ENCODE results near the gene PLCB3.

- TF ChIP-seq TAF1 (IDR thresholded peaks at IDR 0.05; ENCODE audit: borderline replicate concordance, insufficient read depth, low read length) = no peak
- TF ChIP-seq REST (IDR thresholded peaks at IDR 0.05; ENCODE audit: insufficient read depth in 1 of 2, low read depth in 2 of 2, low read length in 2 of 2) = no peak
- TF ChIP-seq POLR2AphosphoS5 (IDR thresholded peaks at IDR 0.05; ENCODE audit: low read depth, low read length) = no peak
- TF ChIP-seq SIN3A (IDR thresholded peaks at IDR 0.05; ENCODE audit: borderline replicate concordance, insufficient read depth, low read length) = no peak
These were observed 47.9 kb downstream of the PLCB3 start for GRCh38 chr11:64298966-64299846.
